T-helper 1 cell (primary cell): ENCODE measurements around the gene F11.
"Not testable (repeated sequence)": the region's sequence is repeated elsewhere in the genome, so short reads cannot be mapped to it uniquely, and the experiment has no call there.

Experiments used
- DNase-seq, 5 donors: peaks; one replicate each; pipeline ENCODE4 v3.0.0-alpha.2; 2012 to 2020

The F11 gene

DNA sequence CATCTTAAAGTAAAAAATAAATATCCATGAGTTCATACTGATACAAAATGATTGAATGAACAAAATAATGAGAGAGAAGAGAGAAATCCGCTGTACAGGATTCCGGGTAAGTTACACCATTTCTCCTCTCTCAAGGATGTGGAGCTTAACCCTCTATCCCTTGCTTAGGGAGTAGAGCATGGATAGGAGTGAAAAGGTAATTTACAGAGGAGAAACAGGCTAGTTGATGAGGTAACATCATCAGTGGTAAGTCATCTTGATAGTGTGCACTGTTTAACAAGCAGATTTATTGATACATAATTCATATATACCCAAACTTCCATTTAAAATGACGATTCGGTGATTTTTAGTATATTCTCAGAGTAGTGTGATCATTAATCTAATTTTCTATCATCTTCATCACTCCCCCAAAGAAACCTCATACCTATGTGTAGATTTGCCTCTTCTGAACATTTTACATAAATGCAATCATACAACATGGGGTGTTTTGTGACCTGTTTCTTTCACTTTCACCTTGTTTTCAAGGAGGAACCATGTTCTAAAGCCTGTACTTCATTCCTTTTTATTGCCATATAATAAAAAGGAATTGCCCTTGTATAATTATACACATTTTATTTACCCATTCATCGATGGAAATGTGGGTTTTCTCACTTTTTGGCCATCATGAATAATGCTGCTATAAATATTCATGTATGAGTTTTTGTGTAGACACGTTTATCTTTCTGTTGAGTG lies 34.8 kb downstream of the F11 start:
- no peak for DNase-seq

DNA sequence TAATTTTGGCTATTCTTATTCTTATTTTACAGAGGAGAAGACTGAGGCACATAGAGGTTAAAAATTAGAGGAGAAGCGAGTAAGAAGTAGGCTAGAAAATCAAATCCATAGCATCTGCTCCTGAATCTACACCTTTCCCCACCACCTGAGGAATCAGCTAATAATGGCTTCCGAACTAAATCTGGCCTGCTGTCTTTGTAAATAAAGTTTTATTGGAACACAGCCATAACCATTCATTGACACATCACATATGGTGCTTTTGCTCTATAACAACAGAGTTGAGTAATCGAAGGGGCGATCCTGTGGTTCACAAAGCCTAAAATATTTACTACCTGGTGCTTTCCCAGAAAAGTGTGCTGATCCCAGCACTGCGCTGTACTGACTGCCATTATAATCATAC lies 38.2 kb downstream of the F11 start:
- DNase-seq: no peak

DNA sequence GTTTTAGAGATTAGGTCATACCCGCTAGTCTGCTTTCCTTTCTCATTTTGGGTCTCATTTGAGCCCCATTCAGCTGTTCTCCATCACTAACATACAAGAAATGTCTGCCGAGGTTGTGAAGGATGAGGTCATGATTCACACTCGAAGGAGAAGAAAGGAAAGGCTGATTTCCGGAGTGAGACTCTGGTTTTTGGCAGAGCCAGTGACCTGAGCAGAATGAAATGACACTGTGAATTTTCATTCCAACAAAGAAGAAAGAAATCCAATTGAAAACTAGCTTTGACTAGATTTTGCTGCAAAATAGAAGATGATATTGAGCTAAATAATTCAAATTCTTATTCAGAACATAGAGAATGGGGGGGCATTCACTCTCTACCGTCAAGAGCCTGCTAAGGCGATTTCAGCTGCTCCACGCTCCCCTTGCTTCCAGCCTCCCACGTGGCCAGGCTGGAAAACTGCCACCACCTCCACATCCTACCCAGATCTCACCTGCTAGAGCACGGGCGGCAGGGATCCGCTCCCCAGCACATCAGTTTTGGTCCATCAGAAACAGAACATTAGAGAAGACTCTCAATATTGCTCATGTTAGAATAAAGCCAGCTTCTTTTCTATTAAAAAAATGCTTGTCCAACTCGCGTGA lies 39.0 kb downstream of the F11 start:
- no peak for DNase-seq

DNA sequence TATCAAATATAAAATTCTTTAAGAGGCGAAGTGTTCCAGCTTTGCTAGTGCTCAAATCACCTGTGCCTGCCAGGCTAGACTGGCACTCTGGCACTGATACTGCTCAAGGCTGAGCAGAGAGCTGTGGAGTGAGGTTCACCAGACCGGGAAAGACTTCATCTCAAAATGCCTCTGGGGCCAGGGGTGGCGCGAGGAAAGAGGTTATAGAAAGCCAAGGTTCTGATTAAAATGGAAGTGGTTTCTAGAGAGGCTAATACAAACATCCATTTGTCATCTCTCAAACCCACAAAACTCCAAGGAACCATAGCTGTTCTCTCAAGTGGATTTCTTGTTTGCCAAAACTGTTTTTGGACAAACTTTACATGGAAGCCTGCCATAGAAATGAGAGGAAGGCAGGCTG lies 41.5 kb downstream of the F11 start:
- DNase-seq: no peak

DNA sequence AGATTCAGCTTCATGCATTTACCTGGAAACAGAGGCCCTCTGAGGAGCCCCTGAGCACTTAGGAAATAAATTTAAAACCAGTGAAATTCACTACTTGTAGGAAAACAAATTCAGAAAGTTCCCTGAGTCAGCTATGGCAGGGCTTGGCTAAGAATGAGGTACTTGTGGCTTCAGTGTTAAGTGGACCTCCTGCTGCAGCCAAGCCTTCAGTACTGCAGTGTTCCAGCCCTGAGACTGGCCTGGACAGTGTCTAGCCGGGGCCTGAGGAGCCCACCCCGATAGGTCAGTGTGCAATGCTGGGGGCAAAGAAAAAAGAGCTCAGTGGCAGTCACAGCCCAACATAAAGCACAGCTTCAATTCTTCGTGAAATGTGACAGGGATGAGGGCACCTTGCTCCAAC lies 41.9 kb downstream of the F11 start:
- DNase-seq: no peak

DNA sequence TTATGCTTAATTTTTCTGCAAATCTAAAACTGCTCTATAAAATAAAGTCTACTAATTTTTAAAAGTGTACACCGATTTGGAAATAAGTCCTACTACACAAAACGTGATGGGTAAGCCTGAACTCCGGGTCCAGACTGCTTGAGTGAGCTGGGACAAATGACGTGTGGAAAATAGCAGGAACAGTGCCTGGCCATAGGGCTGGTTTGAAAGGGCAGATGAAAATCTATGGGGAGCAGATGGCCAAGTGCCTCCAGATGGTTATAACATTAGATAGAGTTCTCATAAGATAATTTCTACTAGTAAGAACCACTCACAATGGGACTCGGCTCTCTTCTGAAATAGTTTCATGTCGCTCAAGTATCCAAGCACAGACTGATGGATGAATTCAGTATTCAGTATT lies 52.5 kb downstream of the F11 start:
- DNase-seq: no peak

DNA sequence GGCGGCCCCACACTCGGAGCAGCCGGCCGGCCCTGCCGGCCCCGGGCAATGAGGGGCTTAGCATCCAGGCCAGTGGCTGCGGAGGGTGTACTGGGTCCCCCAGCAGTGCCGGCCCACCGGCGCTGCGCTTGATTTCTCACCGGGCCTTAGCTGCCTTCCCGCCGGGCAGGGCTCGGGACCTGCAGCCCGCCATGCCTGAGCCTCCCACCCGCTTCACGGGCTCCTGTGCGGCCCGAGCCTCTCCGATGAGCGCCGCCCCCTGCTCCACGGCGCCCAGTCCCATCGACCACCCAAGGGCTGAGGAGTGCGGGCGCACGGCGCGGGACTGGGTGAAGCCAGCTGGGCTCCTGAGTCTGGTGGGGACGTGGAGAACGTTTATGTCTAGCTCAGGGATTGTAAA lies 58.7 kb downstream of the F11 start:
- DNase-seq: not testable (repeated sequence)

DNA sequence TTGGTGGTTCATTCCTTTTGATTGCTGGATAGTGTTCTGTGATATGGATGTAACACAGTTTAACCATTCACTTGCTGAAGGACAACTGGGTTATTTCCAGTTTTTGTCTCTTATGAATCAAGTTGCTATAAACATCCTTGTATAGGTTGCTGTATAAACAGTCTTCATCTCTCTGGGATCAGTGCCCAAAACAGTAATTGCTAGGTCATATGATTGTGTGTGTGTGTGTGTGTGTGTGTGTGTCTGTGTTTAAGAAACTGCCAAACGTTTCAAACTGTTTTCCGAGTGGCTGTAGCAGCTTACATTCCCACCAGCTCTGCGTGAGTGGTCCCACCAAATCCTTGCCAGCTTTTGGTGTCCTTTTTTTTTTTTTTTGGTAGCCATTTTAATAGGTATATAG lies 60.4 kb downstream of the F11 start:
- DNase-seq: no peak

DNA sequence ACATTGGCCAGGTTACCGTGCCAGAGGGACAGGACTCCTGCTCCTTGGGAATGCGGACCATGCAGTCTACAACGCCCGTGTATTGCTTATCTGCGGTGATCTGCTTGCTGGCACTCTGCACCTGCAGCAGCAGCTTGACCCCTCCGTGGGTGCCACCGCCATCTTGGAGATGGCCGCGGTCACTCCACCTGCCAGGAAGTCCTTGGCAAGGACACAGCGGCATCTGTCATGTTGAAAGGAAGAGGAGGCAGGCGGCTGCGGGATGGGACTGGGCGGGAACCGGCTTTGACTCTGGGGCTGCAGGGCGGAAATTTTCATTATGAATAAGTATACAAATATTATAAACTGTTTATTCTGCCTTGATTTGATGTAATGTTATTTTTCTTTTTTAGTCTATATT lies 63.4 kb downstream of the F11 start:
- no peak for DNase-seq

DNA sequence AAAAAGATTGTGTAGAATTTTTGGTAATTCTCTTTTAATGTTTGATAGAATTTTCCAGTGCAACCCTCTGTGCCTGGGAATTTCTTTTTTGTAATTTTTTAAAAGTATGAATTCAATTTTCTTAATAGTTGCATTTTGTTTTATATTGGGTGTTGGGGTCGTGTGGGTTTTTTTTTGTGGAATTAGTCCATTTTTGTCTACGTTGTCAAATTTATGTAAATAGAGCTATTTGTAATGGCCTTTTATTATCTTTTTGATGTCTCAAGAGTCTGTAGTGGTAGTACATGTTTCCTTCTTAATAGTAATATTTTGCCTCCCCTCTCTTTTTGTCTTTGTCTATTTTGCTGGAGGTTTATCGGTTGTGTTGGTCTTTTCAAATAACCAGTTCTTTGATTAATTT lies 64.4 kb downstream of the F11 start:
- DNase-seq: no peak

DNA sequence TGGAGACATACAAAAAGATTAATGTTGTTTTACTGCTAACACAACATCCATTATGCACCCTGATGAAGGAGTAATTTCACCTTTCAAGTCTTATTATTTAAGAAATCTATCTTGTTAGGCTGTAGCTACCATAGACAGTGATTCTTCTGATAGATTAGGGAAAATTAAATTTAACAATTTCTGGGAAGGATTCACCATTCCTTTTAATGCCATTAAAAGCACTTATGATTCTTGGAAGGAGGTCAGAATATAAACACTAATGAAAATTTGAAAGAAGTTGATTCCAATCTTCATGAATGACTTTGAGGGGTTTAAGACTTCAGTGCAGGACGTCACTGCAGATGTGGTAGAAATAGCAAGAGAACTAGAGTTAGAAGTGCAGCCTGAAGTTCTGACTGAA lies 69.8 kb downstream of the F11 start:
- DNase-seq: no peak
